ENCODE data around the gene SMIM9. TPM values are rescaled to one million over a fixed set of nuclear protein-coding genes. Genes with fewer than 3 reads are reported as not detected.

Gene SMIM9
- total RNA-seq, 1 experiment from 2014 or later: not detected

DNA sequence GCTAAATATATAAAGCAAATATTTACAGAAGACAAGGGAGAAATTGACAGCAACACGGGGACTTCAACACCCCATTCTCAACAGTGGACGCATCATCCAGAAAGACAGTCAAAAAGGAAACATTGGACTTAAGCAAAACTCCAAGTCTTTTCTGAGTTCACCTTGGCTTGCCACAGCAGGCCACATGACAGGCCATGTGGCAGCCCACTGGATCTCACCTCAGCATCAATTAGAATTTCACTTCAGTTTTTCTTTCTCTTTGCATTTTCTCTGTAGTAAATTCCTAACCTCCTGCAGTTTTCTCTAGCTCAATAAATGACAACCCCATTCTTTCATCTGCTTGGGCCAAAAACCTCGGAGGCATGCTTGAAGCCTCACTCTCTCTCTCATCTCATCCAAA is 12.4 kb downstream of the SMIM9 start:
- CTCF ChIA-PET: no interaction called here
- TF ChIP-seq, protein P1, sequence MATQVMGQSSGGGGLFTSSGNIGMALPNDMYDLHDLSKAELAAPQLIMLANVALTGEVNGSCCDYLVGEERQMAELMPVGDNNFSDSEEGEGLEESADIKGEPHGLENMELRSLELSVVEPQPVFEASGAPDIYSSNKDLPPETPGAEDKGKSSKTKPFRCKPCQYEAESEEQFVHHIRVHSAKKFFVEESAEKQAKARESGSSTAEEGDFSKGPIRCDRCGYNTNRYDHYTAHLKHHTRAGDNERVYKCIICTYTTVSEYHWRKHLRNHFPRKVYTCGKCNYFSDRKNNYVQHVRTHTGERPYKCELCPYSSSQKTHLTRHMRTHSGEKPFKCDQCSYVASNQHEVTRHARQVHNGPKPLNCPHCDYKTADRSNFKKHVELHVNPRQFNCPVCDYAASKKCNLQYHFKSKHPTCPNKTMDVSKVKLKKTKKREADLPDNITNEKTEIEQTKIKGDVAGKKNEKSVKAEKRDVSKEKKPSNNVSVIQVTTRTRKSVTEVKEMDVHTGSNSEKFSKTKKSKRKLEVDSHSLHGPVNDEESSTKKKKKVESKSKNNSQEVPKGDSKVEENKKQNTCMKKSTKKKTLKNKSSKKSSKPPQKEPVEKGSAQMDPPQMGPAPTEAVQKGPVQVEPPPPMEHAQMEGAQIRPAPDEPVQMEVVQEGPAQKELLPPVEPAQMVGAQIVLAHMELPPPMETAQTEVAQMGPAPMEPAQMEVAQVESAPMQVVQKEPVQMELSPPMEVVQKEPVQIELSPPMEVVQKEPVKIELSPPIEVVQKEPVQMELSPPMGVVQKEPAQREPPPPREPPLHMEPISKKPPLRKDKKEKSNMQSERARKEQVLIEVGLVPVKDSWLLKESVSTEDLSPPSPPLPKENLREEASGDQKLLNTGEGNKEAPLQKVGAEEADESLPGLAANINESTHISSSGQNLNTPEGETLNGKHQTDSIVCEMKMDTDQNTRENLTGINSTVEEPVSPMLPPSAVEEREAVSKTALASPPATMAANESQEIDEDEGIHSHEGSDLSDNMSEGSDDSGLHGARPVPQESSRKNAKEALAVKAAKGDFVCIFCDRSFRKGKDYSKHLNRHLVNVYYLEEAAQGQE (IDR thresholded peaks at IDR 0.05; ENCODE audit: insufficient read depth in 1 of 2, low read depth in 2 of 2, low read length in 1 of 2): no peak
- BruUV-seq (replicated peaks): no TSS peak
- Histone ChIP-seq H3K4me3 (ENCODE audit: low read depth in 2 of 2, low read length in 2 of 2) (no peak overlapping the region), H3K9me3 (ENCODE audit: control insufficient read depth, insufficient read depth, low read depth, low read length) (no peaks in the 10 kb centered on the region), H3K27me3 (ENCODE audit: control insufficient read depth, insufficient read depth, low read length) (no peaks in the 10 kb centered on the region), H3K4me1 (ENCODE audit: control insufficient read depth, insufficient read depth, low read length) (no peaks in the 10 kb centered on the region), H3K36me3 (ENCODE audit: control insufficient read depth, insufficient read depth, low read length) (no peaks in the 10 kb centered on the region), H3K27ac (ENCODE audit: low read length) (no peak overlapping the region)
- POLR2A ChIA-PET: interaction anchor here (0.5 kb wide), 1 partner anchor 58 kb away, joined by 3 read pairs; no protein-coding TSS in a partner anchor
- no peak for ATAC-seq
- in situ Hi-C loops (cut with HindIII; ENCODE audit: low pct_unique_long_range_greater_than_20kb, low sequenced_read_pairs): no loop called here
- intact Hi-C loops (cut with micrococcal nuclease; ENCODE audit: unreplicated experiment): no loop called here
- no peak for DNase-seq (ENCODE audit: low read depth, low spot score)

DNA sequence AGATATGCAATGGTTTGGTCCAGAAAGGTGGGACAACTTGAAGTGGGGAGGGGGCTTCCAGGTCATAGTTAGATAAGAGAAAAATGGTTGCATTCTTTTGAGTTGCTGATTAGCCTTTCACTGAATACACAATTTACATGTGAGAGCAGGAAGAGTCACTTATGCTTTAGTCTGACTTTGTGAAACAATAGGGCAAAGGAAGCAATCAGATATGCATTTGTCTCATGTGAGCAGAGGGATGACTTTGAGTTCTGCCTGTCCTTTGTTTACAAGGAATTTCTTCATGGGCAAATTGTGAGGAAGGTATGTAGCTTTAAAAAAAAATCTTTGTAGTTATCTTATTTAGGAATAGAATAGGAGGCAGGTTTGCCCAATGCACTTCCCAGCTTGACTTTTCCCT is 12.9 kb downstream of the SMIM9 start:
- no peak for DNase-seq (ENCODE audit: low read depth, low spot score)
- intact Hi-C loops (cut with micrococcal nuclease; ENCODE audit: unreplicated experiment) (no loop called here), in situ Hi-C loops (cut with HindIII; ENCODE audit: low pct_unique_long_range_greater_than_20kb, low sequenced_read_pairs) (no loop called here)
- H3K4me3 ChIP-seq (ENCODE audit: low read depth in 2 of 2, low read length in 2 of 2): no peak overlapping the region
- no peak overlapping the region for H3K27ac ChIP-seq (ENCODE audit: low read length)
- H3K4me1 ChIP-seq (ENCODE audit: control insufficient read depth, insufficient read depth, low read length): no peaks in the 10 kb centered on the region
- ChIA-PET CTCF (no interaction called here), POLR2A (interaction anchor here (0.5 kb wide), 1 partner anchor 57 kb away, joined by 3 read pairs; no protein-coding TSS in a partner anchor)
- H3K27me3 ChIP-seq (ENCODE audit: control insufficient read depth, insufficient read depth, low read length): no peaks in the 10 kb centered on the region
- no peaks in the 10 kb centered on the region for H3K9me3 ChIP-seq (ENCODE audit: control insufficient read depth, insufficient read depth, low read depth, low read length)
- TF ChIP-seq POLR2AphosphoS5 (IDR thresholded peaks at IDR 0.05; ENCODE audit: low read depth, low read length) (no peak), SIN3A (IDR thresholded peaks at IDR 0.05; ENCODE audit: borderline replicate concordance, insufficient read depth, low read depth, low read length) (no peak), TCF7L2 (IDR thresholded peaks at IDR 0.05; ENCODE audit: low read depth, low read length) (no peak)
- TF ChIP-seq, protein P2, sequence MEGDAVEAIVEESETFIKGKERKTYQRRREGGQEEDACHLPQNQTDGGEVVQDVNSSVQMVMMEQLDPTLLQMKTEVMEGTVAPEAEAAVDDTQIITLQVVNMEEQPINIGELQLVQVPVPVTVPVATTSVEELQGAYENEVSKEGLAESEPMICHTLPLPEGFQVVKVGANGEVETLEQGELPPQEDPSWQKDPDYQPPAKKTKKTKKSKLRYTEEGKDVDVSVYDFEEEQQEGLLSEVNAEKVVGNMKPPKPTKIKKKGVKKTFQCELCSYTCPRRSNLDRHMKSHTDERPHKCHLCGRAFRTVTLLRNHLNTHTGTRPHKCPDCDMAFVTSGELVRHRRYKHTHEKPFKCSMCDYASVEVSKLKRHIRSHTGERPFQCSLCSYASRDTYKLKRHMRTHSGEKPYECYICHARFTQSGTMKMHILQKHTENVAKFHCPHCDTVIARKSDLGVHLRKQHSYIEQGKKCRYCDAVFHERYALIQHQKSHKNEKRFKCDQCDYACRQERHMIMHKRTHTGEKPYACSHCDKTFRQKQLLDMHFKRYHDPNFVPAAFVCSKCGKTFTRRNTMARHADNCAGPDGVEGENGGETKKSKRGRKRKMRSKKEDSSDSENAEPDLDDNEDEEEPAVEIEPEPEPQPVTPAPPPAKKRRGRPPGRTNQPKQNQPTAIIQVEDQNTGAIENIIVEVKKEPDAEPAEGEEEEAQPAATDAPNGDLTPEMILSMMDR (IDR thresholded peaks at IDR 0.05): no peak
- TF ChIP-seq, protein P1 (IDR thresholded peaks at IDR 0.05; ENCODE audit: insufficient read depth in 1 of 2, low read depth in 2 of 2, low read length in 1 of 2): no peak
- no peak for ATAC-seq
- BruUV-seq (replicated peaks): no TSS peak
- H3K36me3 ChIP-seq (ENCODE audit: control insufficient read depth, insufficient read depth, low read length): no peaks in the 10 kb centered on the region
